K562 (cell line): ENCODE results near the gene SNAPC2. TPM values are rescaled to one million over a fixed set of nuclear protein-coding genes. Genes with fewer than 3 reads are reported as not detected.
A peak's percentile ranks its signal among the peaks of the same experiment; 100 is the strongest.

ENCODE experiments used
- ATAC-seq: fragments of 200-7000 bp; cut with Tn5 transposase; 3 replicates; pipeline ENCODE4 v1.9.1; 2020; ENCODE audit warnings: moderate library complexity
- BruUV-seq: library from RNA; stranded (reverse); fragments of 400-500 nt; replicated peaks from 2 replicates; lab custom pipeline; 2021; lab: Mats Ljungman, UMichigan
- CTCF ChIA-PET: fragments of 300-600 bp; formaldehyde crosslinking; extraction: SDS; loops from one replicate; lab custom pipeline; 2021; ENCODE audit warnings: low intra/inter-chr PET ratio; lab: Yijun Ruan, JAX
- POLR2A ChIA-PET: fragments of 300-600, 350-650 bp; sonication (Branson Sonifier 250); formaldehyde crosslinking; extraction: SDS; loops from one replicate; lab custom pipeline; 2021; ENCODE audit warnings: antibody characterized with exemption, inconsistent platforms; lab: Yijun Ruan, JAX
- DNase-seq, 4 experiments: peaks; one replicate each; pipeline versions ENCODE4 v3.0.0 to v3.0.0-alpha.2; 2011 to 2018; ENCODE audit warnings: low spot score in 3 of 4, mixed read lengths in 3 of 4; ENCODE audit errors: extremely low read depth in 1 of 4
- FAIRE-seq: peaks from 2 replicates; lab custom pipeline; 2011; peaks lifted over from hg19 to GRCh38; lab: Jason Lieb, UNC
- H2AFZ ChIP-seq: 2 replicates; pipeline ENCODE4 v1.6.0; 2011; ENCODE audit warnings: low read depth, low read length, control low read depth, inconsistent platforms
- H3K27ac ChIP-seq: fragments of 200-600 bp; 3 replicates; pipeline ENCODE4 v1.8.0; 2011; ENCODE audit warnings: low read depth, mild to moderate bottlenecking, control low read depth, inconsistent platforms, low read length, moderate library complexity, mixed read lengths; ENCODE audit errors: extremely low read depth
- H3K27me3 ChIP-seq, 2 experiments: fragments of 300-600 bp in 1 of 2; 2 replicates in 1 of 2; 3 replicates in 1 of 2; pipeline versions ENCODE4 v1.6.0 to v1.8.0; 2011; ENCODE audit warnings: inconsistent platforms in 2 of 2, low read length in 2 of 2, mild to moderate bottlenecking in 1 of 2, mixed read lengths in 1 of 2, moderate library complexity in 1 of 2; ENCODE audit not compliant: control insufficient read depth in 2 of 2, insufficient read depth in 2 of 2
- H3K36me3 ChIP-seq: fragments of 300-600 bp; 3 replicates; pipeline ENCODE4 v1.8.0; 2011; ENCODE audit warnings: mild to moderate bottlenecking, low read length, inconsistent platforms; ENCODE audit not compliant: control insufficient read depth, insufficient read depth
- H3K4me1 ChIP-seq, 2 experiments: fragments of 200-600 bp in 1 of 2; replicated peaks in 1 of 2; 2 replicates in 1 of 2; 3 replicates in 1 of 2; pipeline versions ENCODE4 v1.5.1 to v1.8.0; 2011; ENCODE audit warnings: inconsistent platforms in 2 of 2, low read length in 2 of 2, mild to moderate bottlenecking in 1 of 2, mixed read lengths in 1 of 2, moderate library complexity in 1 of 2; ENCODE audit not compliant: control insufficient read depth in 2 of 2, insufficient read depth in 2 of 2
- H3K4me2 ChIP-seq: 2 replicates; pipeline ENCODE4 v1.6.1; 2011; ENCODE audit warnings: low read length, control low read depth, inconsistent platforms, mixed read lengths; ENCODE audit not compliant: insufficient read depth
- H3K4me3 ChIP-seq: fragments of 200-600 bp; sonication (generic), shearing (Covaris generic); 2 replicates; pipeline ENCODE4 v1.5.1; 2016; ENCODE audit warnings: control low read depth, inconsistent platforms
- H3K79me2 ChIP-seq: fragments of 200-600 bp; 3 replicates; pipeline ENCODE4 v1.8.0; 2011; ENCODE audit warnings: low read length, inconsistent platforms; ENCODE audit not compliant: control insufficient read depth, insufficient read depth
- H3K9ac ChIP-seq, 2 experiments: 2 replicates each; pipeline versions ENCODE4 v1.6.0 to v1.6.1; 2011; ENCODE audit warnings: low read depth in 2 of 2, low read length in 2 of 2, control low read depth in 1 of 2, inconsistent platforms in 1 of 2, mild to moderate bottlenecking in 1 of 2, mixed read lengths in 1 of 2; ENCODE audit not compliant: insufficient read depth in 1 of 2
- H3K9me1 ChIP-seq: one replicate; pipeline ENCODE4 v1.6.0; 2011; ENCODE audit warnings: inconsistent platforms, mild to moderate bottlenecking, low read length, moderate library complexity; ENCODE audit not compliant: control insufficient read depth, insufficient read depth
- H3K9me3 ChIP-seq: replicated peaks from 2 replicates; pipeline ENCODE4 v1.5.1; 2011; ENCODE audit warnings: low read depth, low read length, inconsistent platforms; ENCODE audit not compliant: control insufficient read depth, insufficient read depth
- H4K20me1 ChIP-seq: replicated peaks from 2 replicates; pipeline ENCODE4 v1.6.1; 2011; ENCODE audit warnings: low read length, inconsistent platforms, mixed read lengths; ENCODE audit not compliant: control insufficient read depth, insufficient read depth
- ETV5 ChIP-seq: sonication (generic); formaldehyde crosslinking; IDR thresholded peaks from 2 replicates; pipeline ENCODE4 v1.4.0; 2020; ENCODE audit warnings: low read depth, mild to moderate bottlenecking, missing genetic modification reagents
- KDM5B ChIP-seq: fragments of 200-600 bp; sonication (generic); IDR thresholded peaks from 2 replicates; pipeline ENCODE4 v1.6.1; 2012; ENCODE audit warnings: low read depth, mild to moderate bottlenecking, moderate library complexity, low read length, control low read depth, inconsistent platforms; ENCODE audit not compliant: insufficient replicate concordance
- NCOA2 ChIP-seq, 2 experiments: fragments of 450-650 bp; IDR thresholded peaks; 2 replicates each; pipeline ENCODE4 v1.6.1; 2018; ENCODE audit warnings: mild to moderate bottlenecking in 2 of 2, moderate library complexity in 1 of 2; ENCODE audit not compliant: partially characterized antibody in 2 of 2
- PHB2 ChIP-seq: fragments of 450-650 bp; IDR thresholded peaks from 2 replicates; pipeline ENCODE4 v1.6.1; 2017; ENCODE audit warnings: low read depth
- SRSF3 ChIP-seq: fragments of 200-400 bp; formaldehyde crosslinking; IDR thresholded peaks from 2 replicates; pipeline ENCODE4 v1.6.1; 2016; ENCODE audit warnings: mild to moderate bottlenecking, low read length, moderate library complexity; ENCODE audit not compliant: insufficient read depth
- XRCC3 ChIP-seq: fragments of 450-650 bp; IDR thresholded peaks from 2 replicates; pipeline ENCODE4 v1.6.1; 2017; ENCODE audit warnings: mild to moderate bottlenecking, moderate library complexity
- ZNF174 ChIP-seq: fragments of 250-450 bp; sonication (Bioruptor Pico); IDR thresholded peaks from 2 replicates; pipeline ENCODE4 v1.4.0; 2020; ENCODE audit warnings: mild to moderate bottlenecking
- ZNF717 ChIP-seq: fragments of 250-450 bp; sonication (Bioruptor Pico); IDR thresholded peaks from 2 replicates; pipeline ENCODE4 v1.5.0; 2021
- WGBS: fragments of 100-300 bp; shearing (Covaris generic); methylation state at CpG from one replicate; pipeline ENCODE4 v1.1.6; 2016; ENCODE audit warnings: low coverage, mixed read lengths; ENCODE audit not compliant: insufficient coverage; ENCODE audit errors: missing lambda C conversion rate; 5-methylcytosine and 5-hydroxymethylcytosine counted together
- in situ Hi-C: fragments of 300-500 bp; cut with MboI; formaldehyde crosslinking; loops from 4 replicates; pipeline ENCODE4 v1.15.0; 2018; ENCODE audit warnings: inconsistent platforms, mixed read lengths
- intact Hi-C: fragments of 100-400 bp; cut with micrococcal nuclease; formaldehyde crosslinking; loops from 2 replicates; pipeline ENCODE4 v1.14.2; 2022
- polyA plus RNA-seq, 8 experiments: library from polyadenylated mRNA; depleted of rRNA in 4 of 8; stranded (reverse) in 5 of 8; unstranded in 3 of 8; fragments of >200 nt; fragmentation: Nextera tagmentation in 2 of 8; fragmentation: Illumina TruSeq in 1 of 8; extraction: Ambion mirVana in 2 of 8; extraction: Trizol in 1 of 8; gene quantifications; 2 replicates each; pipeline versions ENCODE4 v1.2.1 to v1.2.3, GENCODE V29; 2011 to 2014; ENCODE audit warnings: inconsistent platforms in 1 of 8, missing spikeins in 1 of 8
- total RNA-seq, 7 experiments: library from RNA; depleted of rRNA in 6 of 7; stranded (reverse); fragments of >200 nt in 6 of 7; fragmentation: Illumina TruSeq in 2 of 7; extraction: Trizol in 2 of 7; gene quantifications; 2 replicates each; pipeline versions ENCODE4 v1.2.1 to v1.2.3, GENCODE V29; 2011 to 2021; ENCODE audit warnings: low replicate concordance in 1 of 7
- TF ChIP-seq, protein P1 (sequence below): sonication (generic); formaldehyde crosslinking; IDR thresholded peaks from 2 replicates; pipeline ENCODE4 v1.8.1; 2022; ENCODE audit warnings: missing genetic modification reagents
- TF ChIP-seq, protein P2 (sequence below): fragments of 450-650 bp; IDR thresholded peaks from 2 replicates; pipeline ENCODE4 v1.6.1; 2016; ENCODE audit warnings: borderline replicate concordance

The SNAPC2 gene
- total and polyA plus RNA-seq, 9 of the 15 experiments (the other 6 are each of a cell fraction or from before 2014, with no cell fraction given): 0.59 to 45.1 (median 15.3) TPM

DNA sequence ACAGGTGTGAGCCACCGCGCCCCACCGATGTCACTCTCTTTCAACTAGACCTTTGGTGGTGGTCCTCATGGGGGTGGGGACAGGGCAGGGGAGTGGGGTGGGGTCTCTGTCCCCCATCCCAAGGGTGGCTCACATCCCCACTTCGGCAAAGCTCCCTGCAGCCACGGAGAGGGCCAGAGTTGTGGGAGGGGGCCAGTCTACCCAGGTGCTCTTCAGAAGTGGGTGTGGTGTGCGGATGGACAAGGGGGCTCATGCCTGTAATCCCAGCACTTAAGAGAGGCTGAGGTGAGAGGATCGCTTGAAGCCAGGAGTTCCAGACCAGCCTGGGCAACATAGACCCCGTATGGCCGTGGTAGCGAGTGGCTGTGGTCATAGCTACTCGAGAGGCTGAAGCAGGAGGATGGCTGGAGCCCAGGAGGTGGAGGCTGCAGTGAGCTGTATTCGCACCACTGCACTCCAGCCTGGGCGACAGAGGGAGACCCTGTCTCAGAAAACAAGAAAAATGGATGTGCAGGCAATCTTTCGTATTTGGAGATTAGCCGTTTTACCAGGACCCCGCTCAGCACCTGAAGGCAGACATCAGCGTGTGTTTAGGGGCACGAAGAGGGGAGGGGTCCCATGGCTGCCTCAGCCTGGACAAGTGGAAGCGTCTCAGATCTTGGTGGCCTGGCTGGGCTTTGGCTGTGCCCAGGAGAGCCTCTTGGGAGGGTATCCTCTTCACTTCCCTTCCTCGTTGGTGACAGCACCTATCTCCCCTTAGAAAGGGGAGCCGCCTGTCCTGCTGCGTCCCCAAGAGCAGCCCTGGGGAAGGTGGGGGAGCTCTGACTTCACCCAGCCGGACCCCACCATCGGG is 4.7 kb upstream of the SNAPC2 start:
- no peaks in the 10 kb centered on the region for H3K27me3 ChIP-seq
- H3K9me1 ChIP-seq: no peaks in the 10 kb centered on the region

More for the DNA sequence above, 4.7 kb upstream of the SNAPC2 start:
- CTCF ChIA-PET: no interaction called here
- intact Hi-C loops: no loop called here
- peaks cover 7 to 73% of the 10 kb centered on the region in 2 experiments; a peak in 4 of 5 replicates for H3K4me1 ChIP-seq
- H3K27ac ChIP-seq: no peak overlapping the region
- no TSS peak for BruUV-seq
- peaks cover 14% of the 10 kb centered on the region for H3K79me2 ChIP-seq
- FAIRE-seq: no peak
- in situ Hi-C loops: no loop called here
- H3K9me3 ChIP-seq: no peaks in the 10 kb centered on the region
- H4K20me1 ChIP-seq: no peaks in the 10 kb centered on the region
- ATAC-seq: no peak
- peaks cover 29% of the 10 kb centered on the region; the same call in 1 of the 3 replicates for H3K36me3 ChIP-seq
- WGBS: 65% methylated on average over 24 of the region's 24 CpGs
- H3K4me2 ChIP-seq: no peak overlapping the region
- POLR2A ChIA-PET: interaction anchor here (0.7 to 1.7 kb wide), 4 partner anchors 12 to 56 kb away, joined by 3 to 5 read pairs (median 4); partner anchors contain the start of gene MAP2K7
- H3K4me3 ChIP-seq: no peak overlapping the region
- H3K9ac ChIP-seq: peak overlapping the region in 1 of 2 experiments; percentile 35; a peak in 1 of 4 replicates
- H2AFZ ChIP-seq: no peak overlapping the region
- no peak for DNase-seq
- TF ChIP-seq PHB2 (no peak), KDM5B (no peak), SRSF3 (no peak), NCOA2 (IDR thresholded peaks at IDR 0.05; ENCODE audit: partially characterized antibody in 2 of 2) (no peak), ETV5 (no peak), XRCC3 (no peak), ZNF174 (CRISPR knock-in tag) (no peak), ZNF717 (no peak)
- TF ChIP-seq, protein P1, sequence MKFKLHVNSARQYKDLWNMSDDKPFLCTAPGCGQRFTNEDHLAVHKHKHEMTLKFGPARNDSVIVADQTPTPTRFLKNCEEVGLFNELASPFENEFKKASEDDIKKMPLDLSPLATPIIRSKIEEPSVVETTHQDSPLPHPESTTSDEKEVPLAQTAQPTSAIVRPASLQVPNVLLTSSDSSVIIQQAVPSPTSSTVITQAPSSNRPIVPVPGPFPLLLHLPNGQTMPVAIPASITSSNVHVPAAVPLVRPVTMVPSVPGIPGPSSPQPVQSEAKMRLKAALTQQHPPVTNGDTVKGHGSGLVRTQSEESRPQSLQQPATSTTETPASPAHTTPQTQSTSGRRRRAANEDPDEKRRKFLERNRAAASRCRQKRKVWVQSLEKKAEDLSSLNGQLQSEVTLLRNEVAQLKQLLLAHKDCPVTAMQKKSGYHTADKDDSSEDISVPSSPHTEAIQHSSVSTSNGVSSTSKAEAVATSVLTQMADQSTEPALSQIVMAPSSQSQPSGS (CRISPR knock-in tag): no peak
- TF ChIP-seq, protein P2, sequence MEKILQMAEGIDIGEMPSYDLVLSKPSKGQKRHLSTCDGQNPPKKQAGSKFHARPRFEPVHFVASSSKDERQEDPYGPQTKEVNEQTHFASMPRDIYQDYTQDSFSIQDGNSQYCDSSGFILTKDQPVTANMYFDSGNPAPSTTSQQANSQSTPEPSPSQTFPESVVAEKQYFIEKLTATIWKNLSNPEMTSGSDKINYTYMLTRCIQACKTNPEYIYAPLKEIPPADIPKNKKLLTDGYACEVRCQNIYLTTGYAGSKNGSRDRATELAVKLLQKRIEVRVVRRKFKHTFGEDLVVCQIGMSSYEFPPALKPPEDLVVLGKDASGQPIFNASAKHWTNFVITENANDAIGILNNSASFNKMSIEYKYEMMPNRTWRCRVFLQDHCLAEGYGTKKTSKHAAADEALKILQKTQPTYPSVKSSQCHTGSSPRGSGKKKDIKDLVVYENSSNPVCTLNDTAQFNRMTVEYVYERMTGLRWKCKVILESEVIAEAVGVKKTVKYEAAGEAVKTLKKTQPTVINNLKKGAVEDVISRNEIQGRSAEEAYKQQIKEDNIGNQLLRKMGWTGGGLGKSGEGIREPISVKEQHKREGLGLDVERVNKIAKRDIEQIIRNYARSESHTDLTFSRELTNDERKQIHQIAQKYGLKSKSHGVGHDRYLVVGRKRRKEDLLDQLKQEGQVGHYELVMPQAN: no peak
